HFF-Myc (cell line): ENCODE measurements around the gene IRF5.

Source experiments
- DNase-seq: peaks from one replicate; pipeline ENCODE4 v3.0.0-alpha.2; 2011; ENCODE audit warnings: low read depth; ENCODE audit errors: extremely low read depth
- H3K4me3 ChIP-seq: replicated peaks from 2 replicates; pipeline ENCODE4 v1.5.1; 2011; ENCODE audit warnings: low read depth, mild to moderate bottlenecking, control low read depth, low read length
- TF ChIP-seq, protein P1 (sequence below): IDR thresholded peaks from 2 replicates; pipeline ENCODE4 v1.5.1; 2012; ENCODE audit warnings: mild to moderate bottlenecking, low read depth, low read length, control low read depth; ENCODE audit errors: missing control alignments

The IRF5 gene

DNA sequence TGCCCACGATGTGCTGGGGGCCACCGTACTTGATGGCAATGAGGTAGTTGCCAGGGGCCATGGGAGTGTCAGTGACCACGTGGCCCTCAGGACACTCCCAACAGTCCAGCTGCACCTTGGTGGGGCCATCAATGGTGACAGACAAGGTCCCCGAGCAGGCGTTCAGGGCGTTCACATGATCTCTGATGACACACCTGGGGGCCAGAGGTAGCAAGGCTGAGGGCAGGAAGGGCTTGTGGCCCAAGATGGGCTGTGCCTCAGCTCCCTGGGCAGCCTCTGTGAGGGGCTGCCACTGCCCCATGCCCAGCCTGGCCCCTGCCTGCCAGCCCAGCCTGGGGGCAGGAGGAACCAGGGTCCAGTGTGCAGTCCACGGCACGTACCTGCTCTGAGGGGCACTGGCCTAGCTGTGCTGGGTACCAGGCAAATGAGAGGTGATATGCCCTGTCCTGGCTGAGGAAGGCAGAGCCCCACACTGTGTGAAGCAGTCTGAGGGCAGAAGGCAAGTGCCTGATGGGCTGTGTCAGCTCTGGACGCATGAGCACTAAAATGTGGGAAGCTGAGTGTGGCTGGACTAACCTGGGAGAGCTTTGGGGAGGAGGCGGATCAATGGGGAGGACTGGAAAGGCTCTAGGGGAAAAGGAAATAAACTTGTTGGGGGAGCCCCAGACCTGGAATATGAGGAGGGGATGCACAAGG, 23.7 kb upstream of the IRF5 start:
- DNase-seq: no peak
- H3K4me3 ChIP-seq: no peak overlapping the region
- TF ChIP-seq, protein P1, sequence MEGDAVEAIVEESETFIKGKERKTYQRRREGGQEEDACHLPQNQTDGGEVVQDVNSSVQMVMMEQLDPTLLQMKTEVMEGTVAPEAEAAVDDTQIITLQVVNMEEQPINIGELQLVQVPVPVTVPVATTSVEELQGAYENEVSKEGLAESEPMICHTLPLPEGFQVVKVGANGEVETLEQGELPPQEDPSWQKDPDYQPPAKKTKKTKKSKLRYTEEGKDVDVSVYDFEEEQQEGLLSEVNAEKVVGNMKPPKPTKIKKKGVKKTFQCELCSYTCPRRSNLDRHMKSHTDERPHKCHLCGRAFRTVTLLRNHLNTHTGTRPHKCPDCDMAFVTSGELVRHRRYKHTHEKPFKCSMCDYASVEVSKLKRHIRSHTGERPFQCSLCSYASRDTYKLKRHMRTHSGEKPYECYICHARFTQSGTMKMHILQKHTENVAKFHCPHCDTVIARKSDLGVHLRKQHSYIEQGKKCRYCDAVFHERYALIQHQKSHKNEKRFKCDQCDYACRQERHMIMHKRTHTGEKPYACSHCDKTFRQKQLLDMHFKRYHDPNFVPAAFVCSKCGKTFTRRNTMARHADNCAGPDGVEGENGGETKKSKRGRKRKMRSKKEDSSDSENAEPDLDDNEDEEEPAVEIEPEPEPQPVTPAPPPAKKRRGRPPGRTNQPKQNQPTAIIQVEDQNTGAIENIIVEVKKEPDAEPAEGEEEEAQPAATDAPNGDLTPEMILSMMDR: no peak

DNA sequence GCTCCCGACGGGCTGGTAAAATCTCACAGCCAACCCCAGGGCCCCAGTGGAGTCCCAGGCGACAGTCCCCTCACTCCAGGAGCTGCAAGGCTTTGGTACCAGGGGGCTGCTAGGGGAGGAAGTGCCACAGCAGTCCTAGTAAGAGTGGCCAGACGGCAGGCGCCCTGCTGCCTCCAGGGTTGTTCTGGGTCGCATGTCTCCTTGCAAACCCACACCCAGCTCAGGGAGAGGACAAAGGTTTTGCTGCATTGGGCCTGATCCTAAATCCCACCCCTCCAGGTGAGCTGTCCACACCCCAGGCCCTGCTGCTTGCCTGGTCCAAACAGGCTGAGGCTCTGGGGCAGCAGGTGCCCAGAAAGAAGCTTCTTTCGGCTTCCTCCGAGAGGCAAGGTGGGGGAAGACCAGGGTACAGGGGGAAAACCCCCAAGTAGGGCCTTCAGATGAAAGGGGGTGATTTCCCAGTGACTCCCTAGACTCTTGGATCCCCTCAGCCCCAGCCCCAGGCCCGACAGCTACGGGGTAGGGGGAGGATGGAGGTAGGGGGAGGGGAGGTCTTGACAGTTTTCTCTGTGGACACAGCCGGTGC, 23.1 kb upstream of the IRF5 start:
- TF ChIP-seq, protein P1: no peak
- no peak overlapping the region for H3K4me3 ChIP-seq
- no peak for DNase-seq

DNA sequence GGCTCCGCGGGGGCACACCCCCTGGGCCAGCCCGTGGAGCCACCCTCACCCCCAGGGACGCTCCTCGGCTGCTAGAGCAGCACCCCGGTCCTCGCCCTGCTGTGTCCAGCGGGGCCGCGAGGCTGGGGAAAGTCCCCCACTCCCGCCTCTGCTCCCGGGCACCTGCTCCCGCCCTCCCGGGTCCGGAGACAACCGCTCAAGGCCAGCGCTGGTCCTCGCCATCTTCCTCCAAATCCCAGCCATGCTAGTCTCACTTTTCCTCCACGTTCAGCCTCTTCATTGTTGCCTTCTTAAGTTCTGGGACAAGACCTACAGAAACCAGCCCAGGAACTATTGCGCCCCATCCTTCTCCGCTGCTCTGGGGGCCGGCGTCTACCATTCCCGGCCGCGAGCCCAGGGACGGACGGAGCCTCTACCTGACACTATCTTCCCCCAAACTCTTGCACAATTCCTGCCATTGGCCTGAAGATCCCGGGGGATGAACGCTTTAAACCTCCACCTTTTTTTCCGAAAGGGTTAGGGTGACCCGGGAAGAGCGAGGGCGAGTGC, 22.4 kb upstream of the IRF5 start:
- DNase-seq: no peak
- no peak overlapping the region for H3K4me3 ChIP-seq
- TF ChIP-seq, protein P1: no peak

DNA sequence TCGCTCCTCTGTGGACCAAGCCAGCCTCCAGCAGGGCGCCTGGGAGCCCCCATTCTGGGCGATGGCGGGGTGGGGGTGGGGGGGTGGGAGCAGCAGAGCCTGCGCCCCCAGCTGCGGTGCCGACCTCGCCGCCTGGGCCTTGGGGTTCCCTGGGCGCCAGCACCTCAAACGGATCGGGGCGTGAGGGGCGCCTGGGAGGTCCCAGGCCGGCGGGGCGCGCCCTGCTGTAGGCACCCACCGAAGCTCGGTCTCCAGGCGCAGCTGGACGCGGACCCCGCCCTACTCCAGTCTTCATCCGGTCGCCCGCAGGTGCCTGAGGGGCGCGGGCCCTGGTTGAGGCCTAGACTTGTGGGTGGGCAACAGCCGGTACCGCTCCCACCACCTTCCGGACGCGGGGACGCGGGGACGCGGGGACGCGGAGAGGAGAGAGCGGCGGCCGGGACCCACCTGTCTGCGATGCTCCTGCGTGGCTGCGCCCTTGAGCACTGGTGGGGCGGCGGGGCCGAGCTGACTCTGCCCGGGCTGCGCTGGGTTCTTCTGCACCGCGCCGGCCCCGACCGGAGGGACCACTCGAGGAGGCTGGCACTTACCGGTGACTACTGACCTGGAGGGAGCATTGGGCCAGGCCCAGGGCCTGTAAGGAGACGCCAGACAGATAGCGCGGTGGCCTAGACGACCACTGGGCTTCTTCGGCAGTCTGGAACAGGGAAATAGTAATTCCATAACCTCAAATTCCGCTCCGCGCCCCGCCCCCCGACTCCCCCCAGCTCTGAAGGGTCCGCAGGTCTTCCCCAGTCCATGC, 21.7 kb upstream of the IRF5 start:
- TF ChIP-seq, protein P1: no peak
- no peak for DNase-seq
- no peak overlapping the region for H3K4me3 ChIP-seq

DNA sequence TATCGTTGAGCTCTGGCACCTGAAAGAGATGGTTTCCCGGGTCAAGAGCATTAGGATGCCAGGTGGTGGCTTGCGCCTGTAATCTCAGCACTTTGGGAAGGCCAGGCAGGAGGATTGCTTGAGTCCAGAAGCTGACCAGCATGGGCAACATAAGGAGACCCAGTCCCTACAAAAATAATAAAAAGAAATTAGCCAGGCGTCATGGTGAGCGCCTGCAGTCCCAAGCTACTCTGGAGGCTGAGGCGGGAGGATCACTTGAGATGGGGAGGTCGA, 21.1 kb upstream of the IRF5 start:
- DNase-seq: no peak
- H3K4me3 ChIP-seq: no peak overlapping the region
- TF ChIP-seq, protein P1: no peak

DNA sequence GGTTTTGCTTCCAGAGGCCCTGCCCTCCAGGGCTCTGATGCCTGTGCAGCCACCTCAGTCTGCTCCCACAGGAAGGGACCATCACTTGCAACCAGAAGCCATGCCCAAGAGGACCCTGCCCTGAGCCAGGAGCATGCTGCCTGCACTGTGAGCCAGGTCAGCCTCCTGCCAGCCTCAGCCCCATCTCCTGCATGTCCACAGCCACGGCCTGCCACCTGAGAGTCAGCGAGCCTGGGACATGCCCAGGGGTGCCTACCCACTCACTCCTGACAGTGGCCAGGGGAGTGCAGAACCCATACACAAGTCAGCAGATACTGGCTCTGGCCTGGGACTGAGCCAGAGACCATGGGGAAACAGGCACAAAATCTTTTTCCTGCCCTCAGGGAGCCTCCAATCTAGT, 20.6 kb upstream of the IRF5 start:
- no peak overlapping the region for H3K4me3 ChIP-seq
- no peak for DNase-seq
- TF ChIP-seq, protein P1: no peak
